Measurements from ENCODE around the gene GLB1L3.
"Not testable (repeated sequence)": the region's sequence is repeated elsewhere in the genome, so short reads cannot be mapped to it uniquely, and the experiment has no call there.

Gene GLB1L3

GRCh38 chr11:134313821-134314607 lies 37.8 kb downstream of the GLB1L3 start:
- DNase-seq (ENCODE audit: low read depth in 2 of 2), result no peak

DNA sequence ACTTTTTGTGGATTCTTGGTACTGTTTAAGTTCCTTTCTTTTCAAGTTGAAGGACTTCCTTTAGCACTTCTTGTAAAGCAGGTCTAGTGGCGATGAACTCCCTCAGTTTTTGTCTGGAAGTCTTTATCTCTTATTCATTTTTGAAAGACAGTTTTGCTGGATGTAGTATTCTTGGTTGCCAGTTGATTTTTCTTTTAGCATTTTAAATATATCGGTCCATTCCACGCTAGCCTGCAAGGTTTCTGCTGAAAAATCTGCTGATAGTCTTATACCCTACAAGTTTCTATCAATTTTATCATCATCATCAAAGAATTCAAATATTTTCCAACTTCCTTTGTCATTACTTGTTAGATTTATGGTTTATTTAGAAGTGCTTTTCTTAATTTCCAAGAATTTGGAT lies 40.9 kb downstream of the GLB1L3 start:
- no peak for DNase-seq (ENCODE audit: low read depth in 2 of 2)

DNA sequence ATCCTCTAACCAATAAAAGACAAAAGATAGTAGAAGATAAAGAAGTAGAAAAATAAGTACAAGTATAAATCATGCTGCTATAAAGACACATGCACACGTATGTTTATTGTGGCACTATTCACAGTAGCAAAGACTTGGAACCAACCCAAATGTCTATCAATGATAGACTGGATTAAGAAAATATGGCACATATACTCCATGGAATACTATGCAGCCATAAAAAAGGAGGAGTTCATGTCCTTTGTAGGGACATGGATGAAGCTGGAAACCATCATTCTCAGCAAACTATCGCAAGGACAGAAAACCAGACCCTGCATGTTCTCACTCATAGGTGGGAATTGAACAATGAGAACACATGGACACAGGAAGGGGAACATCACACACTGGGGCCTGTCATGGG lies 45.2 kb downstream of the GLB1L3 start:
- DNase-seq (ENCODE audit: low read depth in 2 of 2), result not testable (repeated sequence)

DNA sequence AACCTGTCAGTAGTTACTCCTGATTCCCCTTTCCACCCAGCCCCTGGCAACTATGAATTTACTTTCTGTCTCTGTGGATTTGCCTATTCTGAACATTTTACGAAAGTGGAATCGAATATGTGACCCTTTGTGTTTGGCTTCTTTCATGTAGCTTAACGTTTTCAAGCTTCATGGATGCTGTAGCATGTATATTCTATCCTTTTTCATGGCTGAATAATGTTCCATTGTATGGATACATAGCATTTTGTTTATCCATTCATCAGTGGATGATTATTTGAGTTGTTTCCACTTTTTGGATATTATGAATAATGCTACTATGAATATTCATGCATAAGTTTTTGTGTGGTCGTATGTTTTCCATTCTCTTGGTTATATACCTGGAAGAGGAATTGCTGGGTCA lies 46.4 kb downstream of the GLB1L3 start:
- DNase-seq (ENCODE audit: low read depth in 2 of 2), result no peak

GRCh38 chr11:134328433-134328832 lies 52.3 kb downstream of the GLB1L3 start:
- no peak for DNase-seq (ENCODE audit: low read depth in 2 of 2)

GRCh38 chr11:134330611-134331353 lies 54.6 kb downstream of the GLB1L3 start:
- no peak for DNase-seq (ENCODE audit: low read depth in 2 of 2)

DNA sequence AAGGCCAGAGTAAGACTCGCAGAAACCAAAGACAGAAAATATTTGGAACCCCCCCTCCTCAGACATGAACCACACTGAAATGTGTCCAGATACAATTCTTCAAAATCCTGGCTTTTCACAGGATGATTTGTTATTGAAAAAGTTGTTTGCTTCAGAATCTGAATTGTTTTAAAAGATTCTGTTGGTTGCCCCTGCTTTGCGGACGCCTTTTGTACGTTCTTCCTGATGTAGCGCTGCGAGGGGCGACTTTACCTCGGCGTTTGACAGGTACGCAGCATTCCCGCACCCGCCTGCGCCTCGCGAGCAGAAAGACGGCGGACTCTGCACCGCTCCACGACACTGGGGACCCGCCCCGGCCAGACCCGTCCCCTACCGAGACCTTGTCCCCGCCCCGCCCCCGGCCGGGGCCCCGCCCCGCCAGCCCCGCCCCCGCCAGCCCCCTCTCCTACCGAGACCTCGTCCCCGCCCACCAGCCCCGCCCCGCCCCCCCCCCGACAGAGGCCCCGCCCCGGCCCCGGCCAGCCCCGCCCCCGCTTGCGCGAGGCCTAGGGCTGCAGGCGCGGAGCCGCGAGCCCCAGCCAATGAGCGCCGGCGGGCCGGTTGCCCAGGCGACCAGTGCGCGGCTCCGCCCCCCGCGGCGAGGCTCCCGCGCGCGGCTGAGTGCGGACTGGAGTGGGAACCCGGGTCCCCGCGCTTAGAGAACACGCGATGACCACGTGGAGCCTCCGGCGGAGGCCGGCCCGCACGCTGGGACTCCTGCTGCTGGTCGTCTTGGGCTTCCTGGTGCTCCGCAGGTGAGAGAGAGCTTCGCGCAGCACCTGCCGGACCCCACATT lies 55.4 kb downstream of the GLB1L3 start, which contains the start of gene GLB1L2:
TSS of gene GLB1L2 (plus strand) at position 635 of the 835 bp plus-strand sequence. CDS start at position 709, 74 bp downstream.
- peak; percentile 58 to 65 for DNase-seq (ENCODE audit: low read depth in 2 of 2)

DNA sequence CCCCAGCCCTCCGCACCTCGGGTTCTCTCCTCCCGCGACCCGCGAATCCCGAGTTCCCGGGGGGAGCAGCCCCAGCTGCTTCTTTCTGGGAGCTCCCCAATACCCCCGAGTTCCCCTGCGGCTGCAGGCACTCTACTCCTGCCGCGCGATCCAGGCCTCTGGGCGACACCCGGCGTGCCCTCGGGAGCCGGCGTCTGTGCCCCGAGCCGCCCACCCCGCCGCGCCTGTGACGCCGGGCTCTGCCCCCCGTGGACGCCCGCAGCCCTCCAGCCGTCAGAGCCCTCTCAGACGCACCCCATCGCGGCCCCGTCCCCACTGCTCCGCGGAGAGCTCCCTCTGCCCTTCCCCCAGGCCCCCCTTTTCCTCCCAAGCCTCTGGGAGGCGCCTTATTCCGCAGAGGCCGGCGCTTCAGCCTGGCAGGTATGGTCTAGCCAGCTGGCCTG lies 56.0 kb downstream of the GLB1L3 start:
- DNase-seq (ENCODE audit: low read depth in 2 of 2), result peak in 1 of 2 donors; percentile 13

DNA sequence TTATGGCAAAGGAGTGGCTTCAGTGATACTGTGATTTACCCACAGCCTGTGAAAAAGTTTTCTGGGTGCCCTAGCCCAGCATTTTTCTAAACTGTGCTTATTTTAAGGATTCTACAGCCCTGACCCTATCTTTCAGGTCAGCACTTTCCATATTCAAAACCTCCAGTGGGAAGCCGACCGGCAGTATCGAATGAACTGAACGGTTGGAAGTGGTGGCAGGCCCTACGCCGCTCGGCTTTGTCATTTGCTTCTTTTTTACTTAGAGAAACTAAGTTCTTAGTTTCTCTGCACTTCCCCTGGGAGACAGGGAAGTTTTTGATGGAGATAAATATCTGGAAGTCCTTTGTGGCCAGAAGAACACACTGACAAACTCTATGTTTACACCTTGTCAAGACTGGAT lies 56.6 kb downstream of the GLB1L3 start:
- no peak for DNase-seq (ENCODE audit: low read depth in 2 of 2)

DNA sequence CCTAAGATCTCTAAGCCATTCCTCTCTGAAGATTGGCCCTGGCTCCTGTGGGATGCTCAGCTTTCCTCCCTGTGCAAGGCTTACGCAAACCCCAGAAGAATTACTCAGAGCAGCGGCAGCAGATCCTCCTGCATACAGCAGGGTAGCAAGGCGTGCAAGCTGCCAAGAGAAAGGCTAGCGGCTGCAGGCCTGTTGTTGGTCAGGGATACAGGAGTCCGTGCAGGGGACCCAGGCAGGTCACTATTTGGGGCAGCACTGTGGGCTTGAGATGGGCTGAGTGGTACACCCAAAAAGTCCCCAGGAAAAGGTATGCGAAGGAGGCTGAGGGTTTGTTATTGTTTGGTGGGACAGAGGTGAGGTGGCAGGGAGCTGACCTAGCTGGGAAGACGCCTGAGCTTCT lies 57.1 kb downstream of the GLB1L3 start:
- DNase-seq (ENCODE audit: low read depth in 2 of 2), result no peak

GRCh38 chr11:134333946-134334345 lies 57.8 kb downstream of the GLB1L3 start:
- DNase-seq (ENCODE audit: low read depth in 2 of 2), result no peak

DNA sequence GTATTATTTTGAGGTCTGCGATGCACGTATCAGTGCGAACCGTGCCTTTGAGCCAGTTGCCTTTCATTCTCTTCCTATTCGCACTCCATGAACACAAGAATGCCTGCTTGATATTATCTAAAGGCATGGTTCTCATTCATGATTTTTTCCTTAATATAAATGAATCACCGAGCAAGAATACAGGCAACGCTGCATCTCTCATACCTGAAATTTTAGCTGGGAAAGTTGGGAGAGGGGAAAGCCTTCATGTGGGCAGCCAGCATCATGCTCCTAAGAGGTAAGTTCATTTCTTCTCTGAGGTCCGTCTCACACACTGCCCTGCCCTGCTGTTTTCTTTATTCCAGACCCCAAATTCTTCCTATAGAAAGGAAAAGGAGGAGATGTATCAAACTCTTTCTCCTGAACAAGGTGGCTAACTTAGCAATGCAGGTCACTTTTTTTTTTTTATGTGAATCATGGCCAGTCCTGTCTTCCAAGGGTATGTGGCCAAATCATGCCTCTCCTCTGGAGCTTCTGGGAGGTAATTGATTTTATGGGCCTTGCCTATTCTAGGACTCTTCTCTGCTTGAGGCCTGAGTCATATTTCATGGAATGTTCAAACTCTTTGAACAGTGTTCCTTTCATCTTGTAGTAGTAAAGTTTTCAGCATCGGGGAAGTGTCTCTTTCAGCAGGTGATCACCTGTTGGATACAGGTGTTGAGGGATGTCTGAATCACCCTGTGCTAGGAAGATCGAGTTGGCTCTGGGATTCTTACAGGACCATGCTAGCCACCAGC lies 58.8 kb downstream of the GLB1L3 start:
- DNase-seq (ENCODE audit: low read depth in 2 of 2), result no peak

GRCh38 chr11:134337051-134337450 lies 60.9 kb downstream of the GLB1L3 start:
- no peak for DNase-seq (ENCODE audit: low read depth in 2 of 2)

DNA sequence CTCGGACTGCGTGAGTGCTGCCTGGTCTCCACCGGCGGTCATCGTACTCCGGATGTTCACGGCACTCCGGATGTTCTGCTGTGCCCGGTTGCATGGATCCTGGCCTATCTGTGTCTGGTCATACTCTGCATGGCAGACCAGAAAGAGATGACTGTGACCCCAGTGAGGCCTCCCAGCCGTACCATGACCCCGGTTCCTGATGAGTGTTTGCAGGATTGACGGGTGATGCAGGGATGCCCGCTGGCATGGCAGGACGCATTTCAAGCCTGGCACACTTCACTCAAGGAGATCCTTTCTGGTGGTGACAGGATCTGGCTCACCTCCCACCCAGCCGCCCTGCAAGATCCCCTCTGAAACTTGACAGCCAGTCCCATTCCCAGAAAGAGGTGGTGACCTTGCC lies 61.9 kb downstream of the GLB1L3 start:
- DNase-seq (ENCODE audit: low read depth in 2 of 2), result no peak

GRCh38 chr11:134338654-134339053 lies 62.5 kb downstream of the GLB1L3 start:
- DNase-seq (ENCODE audit: low read depth in 2 of 2), result no peak

DNA sequence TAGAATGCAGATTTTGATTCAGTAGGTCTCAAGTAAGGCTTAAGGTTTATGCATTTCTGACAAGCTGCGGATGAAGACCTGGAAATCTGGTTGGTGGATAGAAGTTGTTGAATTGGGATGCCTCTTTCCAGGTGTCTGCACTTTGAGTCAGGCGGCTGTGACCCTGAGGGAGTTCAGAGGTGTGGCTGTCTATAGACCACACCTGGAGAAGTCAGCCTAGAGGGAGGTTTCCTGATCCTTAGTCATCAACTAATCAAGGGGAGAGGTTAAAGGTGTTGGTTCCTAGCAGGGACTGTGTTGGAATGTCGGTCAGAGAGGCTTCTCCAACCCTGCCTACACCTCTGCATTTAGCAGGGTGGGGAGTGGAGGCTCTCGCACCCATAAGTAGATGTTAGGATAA lies 63.6 kb downstream of the GLB1L3 start:
- DNase-seq (ENCODE audit: low read depth in 2 of 2), result no peak

GRCh38 chr11:134340354-134340964 lies 64.3 kb downstream of the GLB1L3 start:
- no peak for DNase-seq (ENCODE audit: low read depth in 2 of 2)

GRCh38 chr11:134341805-134342571 lies 65.8 kb downstream of the GLB1L3 start:
- DNase-seq (ENCODE audit: low read depth in 2 of 2), result no peak

DNA sequence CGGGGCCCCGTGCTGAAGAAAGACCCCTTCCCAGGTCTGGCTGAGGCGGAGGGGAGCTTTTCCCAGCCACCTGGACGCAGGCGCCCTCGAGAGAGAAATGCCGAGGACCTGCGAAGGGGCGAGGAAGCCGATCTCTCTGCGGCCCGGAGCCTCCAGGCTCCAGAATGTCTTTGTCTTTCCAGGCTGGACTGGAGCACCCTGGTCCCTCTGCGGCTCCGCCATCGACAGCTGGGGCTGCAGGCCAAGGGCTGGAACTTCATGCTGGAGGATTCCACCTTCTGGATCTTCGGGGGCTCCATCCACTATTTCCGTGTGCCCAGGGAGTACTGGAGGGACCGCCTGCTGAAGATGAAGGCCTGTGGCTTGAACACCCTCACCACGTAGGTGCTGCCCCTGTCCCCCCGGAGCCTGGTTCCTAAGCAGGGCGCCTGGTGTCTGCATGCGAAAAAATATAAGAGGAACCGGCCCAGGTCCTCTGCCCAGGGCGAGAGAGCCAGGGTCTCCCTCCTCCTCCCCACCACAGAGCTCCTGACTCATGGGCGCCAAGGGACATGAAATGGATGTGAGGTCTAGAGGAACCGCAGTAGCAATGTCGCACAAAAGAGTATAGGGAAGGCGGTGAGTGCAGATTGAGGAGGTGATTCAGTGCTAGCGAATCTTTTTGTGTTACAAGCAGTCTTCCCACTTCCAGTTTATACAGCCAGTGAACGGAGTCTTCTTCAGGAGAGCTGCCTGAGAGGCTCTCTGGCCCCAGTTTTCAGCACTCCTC lies 66.6 kb downstream of the GLB1L3 start:
- no peak for DNase-seq (ENCODE audit: low read depth in 2 of 2)
